Measurements from ENCODE around the gene CLIC1. TPM values are rescaled to one million over a fixed set of nuclear protein-coding genes. Genes with fewer than 3 reads are reported as not detected.

CLIC1 gene
- total and polyA plus RNA-seq, 10 of the 15 experiments (the other 5 are each of a cell fraction or from before 2014, with no cell fraction given), result 446 to 1,266 (median 636) TPM

- TF ChIP-seq ZBTB4 (CRISPR knock-in tag; IDR thresholded peaks at IDR 0.05), result no peak
- TF ChIP-seq SKIL (IDR thresholded peaks at IDR 0.05; ENCODE audit: low read depth, poor library complexity, severe bottlenecking), result no peak
- TF ChIP-seq SIN3A (IDR thresholded peaks at IDR 0.05; ENCODE audit: low read depth, low read length), result no peak
Observed at GRCh38 chr6:31785475-31785874, 49.1 kb upstream of the CLIC1 start (continued).

GRCh38 chr6:31784098-31784925 lies 48.0 kb upstream of the CLIC1 start:
- H3K36me3 ChIP-seq (ENCODE audit: control insufficient read depth in 2 of 2, insufficient read depth in 2 of 2, low read length in 1 of 2), result peaks cover 6 to 39% of the 10 kb centered on the region in 2 experiments; a peak in 3 of 4 replicates
- no peak overlapping the region for H3K9ac ChIP-seq (ENCODE audit: control insufficient read depth, insufficient read depth, low read length)
- no peak overlapping the region for H3K4me3 ChIP-seq
- RAD21 ChIA-PET (ENCODE audit: unreplicated experiment), result interaction anchor here (1.1 to 1.2 kb wide), 2 partner anchors 28 to 55 kb away, joined by 3 to 4 read pairs; no protein-coding TSS in a partner anchor
- H3K9me3 ChIP-seq (replicated peaks; ENCODE audit: control insufficient read depth, insufficient read depth, low read length), result no peaks in the 10 kb centered on the region
- intact Hi-C loops (cut with micrococcal nuclease; ENCODE audit: unreplicated experiment), result no loop called here
- peaks cover under 1% of the 10 kb centered on the region for H3K4me1 ChIP-seq (ENCODE audit: control insufficient read depth, insufficient read depth, low read length)
- POLR2A ChIA-PET, result interaction anchor here (0.7 to 0.9 kb wide), 2 partner anchors 44 to 220 kb away, joined by 3 to 4 read pairs; partner anchors contain the start of gene MSH5
- 98% methylated on average over 15 of the region's 15 CpGs for WGBS (ENCODE audit: insufficient coverage, insufficient replicate concordance, low lambda C conversion rate, missing lambda C conversion rate)
- H2AFZ ChIP-seq (ENCODE audit: control insufficient read depth, low read depth, low read length), result no peak overlapping the region
- no peak overlapping the region for H3K4me2 ChIP-seq (ENCODE audit: control insufficient read depth, insufficient read depth)
- DNase-seq (ENCODE audit: low read depth, low spot score), result no peak
- H3K27me3 ChIP-seq (replicated peaks in 1 of 2; ENCODE audit: control insufficient read depth in 2 of 2, insufficient read depth in 2 of 2, low read length in 1 of 2), result no peaks in the 10 kb centered on the region
- H3K79me2 ChIP-seq (ENCODE audit: control insufficient read depth, insufficient read depth, low read length), result no peaks in the 10 kb centered on the region; the same call in 1 of the 2 replicates
- no peaks in the 10 kb centered on the region for H4K20me1 ChIP-seq (ENCODE audit: control insufficient read depth, insufficient read depth)
- in situ Hi-C loops (cut with MboI), result no loop called here
- SMC1A ChIA-PET (ENCODE audit: uncharacterized antibody, unreplicated experiment), result no interaction called here
- no TSS peak for BruUV-seq (replicated peaks)
- FAIRE-seq, result no peak
- no peak for ATAC-seq
- no peak for TF ChIP-seq SMC3 (IDR thresholded peaks at IDR 0.05; ENCODE audit: borderline replicate concordance, low read length)
- TF ChIP-seq KAT2A (conservative IDR thresholded peaks at IDR 0.05; ENCODE audit: control insufficient read depth, low read depth, low read length), result no peak
- TF ChIP-seq GATAD2B (conservative IDR thresholded peaks at IDR 0.05; ENCODE audit: low read depth), result no peak
- TF ChIP-seq NBN (IDR thresholded peaks at IDR 0.05), result no peak
- TF ChIP-seq MYB (IDR thresholded peaks at IDR 0.05; ENCODE audit: borderline replicate concordance, low read depth, low read length), result no peak
- no peak for TF ChIP-seq ZNF622 (IDR thresholded peaks at IDR 0.05)
- CTCF ChIA-PET, result interaction anchor here (1.4 kb wide), 1 partner anchor 8 kb away, joined by 3 read pairs; no protein-coding TSS in a partner anchor
- no peak overlapping the region for H3K27ac ChIP-seq (ENCODE audit: control insufficient read depth, insufficient read depth)

Data from GM12878 (cell line).